ENCODE data around the gene UBALD2.

DNA sequence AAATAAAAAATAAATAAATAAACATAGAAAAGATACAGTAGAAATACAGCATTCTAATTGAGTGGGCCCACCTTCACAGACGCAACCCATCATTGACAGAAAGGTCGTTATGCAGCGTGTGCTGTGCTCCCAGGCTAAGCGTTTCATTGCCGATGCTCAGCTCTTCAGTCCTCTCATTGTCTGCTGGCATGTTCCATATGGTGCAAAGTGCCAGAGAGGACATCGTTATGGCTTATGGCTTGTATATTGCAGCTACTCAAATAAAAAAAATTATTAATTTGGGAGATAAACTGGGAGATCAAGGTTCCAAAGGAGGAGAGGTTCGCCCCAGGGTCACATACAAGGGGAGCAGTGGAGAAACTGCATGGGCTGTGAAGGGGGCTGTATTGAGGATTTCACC, 11.3 kb upstream of the UBALD2 start:
- TF ChIP-seq RAD21 (IDR thresholded peaks at IDR 0.05; ENCODE audit: low read length), result no peak
- TF ChIP-seq, protein P1, sequence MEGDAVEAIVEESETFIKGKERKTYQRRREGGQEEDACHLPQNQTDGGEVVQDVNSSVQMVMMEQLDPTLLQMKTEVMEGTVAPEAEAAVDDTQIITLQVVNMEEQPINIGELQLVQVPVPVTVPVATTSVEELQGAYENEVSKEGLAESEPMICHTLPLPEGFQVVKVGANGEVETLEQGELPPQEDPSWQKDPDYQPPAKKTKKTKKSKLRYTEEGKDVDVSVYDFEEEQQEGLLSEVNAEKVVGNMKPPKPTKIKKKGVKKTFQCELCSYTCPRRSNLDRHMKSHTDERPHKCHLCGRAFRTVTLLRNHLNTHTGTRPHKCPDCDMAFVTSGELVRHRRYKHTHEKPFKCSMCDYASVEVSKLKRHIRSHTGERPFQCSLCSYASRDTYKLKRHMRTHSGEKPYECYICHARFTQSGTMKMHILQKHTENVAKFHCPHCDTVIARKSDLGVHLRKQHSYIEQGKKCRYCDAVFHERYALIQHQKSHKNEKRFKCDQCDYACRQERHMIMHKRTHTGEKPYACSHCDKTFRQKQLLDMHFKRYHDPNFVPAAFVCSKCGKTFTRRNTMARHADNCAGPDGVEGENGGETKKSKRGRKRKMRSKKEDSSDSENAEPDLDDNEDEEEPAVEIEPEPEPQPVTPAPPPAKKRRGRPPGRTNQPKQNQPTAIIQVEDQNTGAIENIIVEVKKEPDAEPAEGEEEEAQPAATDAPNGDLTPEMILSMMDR (conservative IDR thresholded peaks at IDR 0.05; ENCODE audit: low read depth, low read length), result no peak

Measured in IMR-90 (cell line).